HepG2 (cell line): ENCODE results near the gene TRAIP. TPM values are rescaled to one million over a fixed set of nuclear protein-coding genes. Genes with fewer than 3 reads are reported as not detected.
"Not testable (repeated sequence)": the region's sequence is repeated elsewhere in the genome, so short reads cannot be mapped to it uniquely, and the experiment has no call there.

Source experiments
- ATAC-seq: fragments of 200-7000 bp; cut with Tn5 transposase; 3 replicates; pipeline ENCODE4 v1.9.1; 2020; ENCODE audit warnings: mild to moderate bottlenecking, moderate library complexity
- BruUV-seq: library from RNA; stranded (reverse); fragments of 400-500 nt; replicated peaks from 2 replicates; lab custom pipeline; 2021; lab: Mats Ljungman, UMichigan
- CTCF ChIA-PET: fragments of 300-600 bp; formaldehyde crosslinking; extraction: SDS; loops from one replicate; lab custom pipeline; 2021; ENCODE audit warnings: low total read pairs, inconsistent platforms, low intra/inter-chr PET ratio; lab: Yijun Ruan, JAX
- POLR2A ChIA-PET: fragments of 350-600 bp; sonication (Branson Sonifier 250); formaldehyde crosslinking; loops from one replicate; lab custom pipeline; 2020; ENCODE audit warnings: antibody characterized with exemption, inconsistent platforms; lab: Yijun Ruan, JAX
- DNase-seq: peaks from one replicate; pipeline ENCODE4 v3.0.0-alpha.2; 2015; ENCODE audit warnings: low spot score
- FAIRE-seq: peaks from 3 replicates; lab custom pipeline; 2011; peaks lifted over from hg19 to GRCh38; lab: Jason Lieb, UNC
- H2AFZ ChIP-seq: one replicate; pipeline ENCODE4 v1.6.1; 2011; ENCODE audit warnings: low read length, inconsistent platforms
- H3K27ac ChIP-seq: fragments of 300-600 bp; 3 replicates; pipeline ENCODE4 v1.8.0; 2011; ENCODE audit warnings: mixed run types, mild to moderate bottlenecking, mixed read lengths, low read length, inconsistent platforms; ENCODE audit not compliant: insufficient read depth; ENCODE audit errors: extremely low read length
- H3K27me3 ChIP-seq, 2 experiments: fragments of 200-600 bp in 1 of 2; 2 replicates in 1 of 2; 3 replicates in 1 of 2; pipeline versions ENCODE4 v1.6.0 to v1.8.0; 2011; ENCODE audit warnings: low read length in 2 of 2, mild to moderate bottlenecking in 2 of 2, moderate library complexity in 2 of 2, inconsistent platforms in 1 of 2; ENCODE audit not compliant: insufficient read depth in 2 of 2, control insufficient read depth in 1 of 2
- H3K36me3 ChIP-seq, 2 experiments: fragments of 200-600 bp in 1 of 2; replicated peaks in 1 of 2; 2 replicates in 1 of 2; 3 replicates in 1 of 2; pipeline versions ENCODE4 v1.5.1 to v1.8.0; 2011; ENCODE audit warnings: low read length in 2 of 2, inconsistent platforms in 1 of 2; ENCODE audit not compliant: insufficient read depth in 2 of 2, control insufficient read depth in 1 of 2
- H3K4me1 ChIP-seq: 2 replicates; pipeline ENCODE4 v1.5.1; 2012; ENCODE audit warnings: low read length, inconsistent platforms; ENCODE audit not compliant: insufficient read depth
- H3K4me2 ChIP-seq: 2 replicates; pipeline ENCODE4 v1.6.0; 2011; ENCODE audit warnings: low read depth, low read length, inconsistent platforms
- H3K4me3 ChIP-seq, 3 experiments: fragments of 200-600 bp in 1 of 3; sonication (generic), shearing (Covaris generic) in 1 of 3; replicated peaks in 1 of 3; 2 replicates each; pipeline ENCODE4 v1.5.1; 2011 to 2016; ENCODE audit warnings: low read length in 3 of 3, inconsistent platforms in 2 of 3, low read depth in 2 of 3, mild to moderate bottlenecking in 2 of 3, control low read depth in 1 of 3, mixed read lengths in 1 of 3; ENCODE audit not compliant: insufficient read depth in 1 of 3
- H3K79me2 ChIP-seq: one replicate; pipeline ENCODE4 v1.6.1; 2011; ENCODE audit warnings: low read length, inconsistent platforms; ENCODE audit not compliant: insufficient read depth
- H3K9ac ChIP-seq: 2 replicates; pipeline ENCODE4 v1.6.0; 2011; ENCODE audit warnings: mild to moderate bottlenecking, low read depth, low read length, inconsistent platforms; ENCODE audit not compliant: insufficient read depth
- H3K9me3 ChIP-seq: 2 replicates; pipeline ENCODE4 v1.5.1; 2012; ENCODE audit warnings: mild to moderate bottlenecking, low read length
- H4K20me1 ChIP-seq: 2 replicates; pipeline ENCODE4 v1.6.0; 2011; ENCODE audit warnings: inconsistent platforms, mild to moderate bottlenecking, low read length, moderate library complexity; ENCODE audit not compliant: insufficient read depth
- CEBPB ChIP-seq: IDR thresholded peaks from 2 replicates; pipeline ENCODE4 v1.6.1; 2011; ENCODE audit warnings: low read depth, low read length, improper control_type of control experiment, borderline replicate concordance
- CEBPG ChIP-seq: IDR thresholded peaks from 2 replicates; pipeline ENCODE4 v1.6.1; 2016
- RBFOX2 ChIP-seq: fragments of 200-400 bp; formaldehyde crosslinking; IDR thresholded peaks from 2 replicates; pipeline ENCODE4 v1.6.1; 2017; ENCODE audit warnings: low read depth, mild to moderate bottlenecking, low read length
- ZNF12 ChIP-seq: sonication (generic); formaldehyde crosslinking; IDR thresholded peaks from 2 replicates; pipeline ENCODE4 v1.5.0; 2020; ENCODE audit warnings: missing genetic modification reagents
- ZNF589 ChIP-seq: sonication (generic); formaldehyde crosslinking; conservative IDR thresholded peaks from 2 replicates; pipeline ENCODE4 v1.8.0; 2022; ENCODE audit warnings: mild to moderate bottlenecking, moderate library complexity, missing genetic modification reagents
- WGBS: methylation state at CpG from one replicate; pipeline ENCODE4 v1.1.6; 2017; ENCODE audit warnings: low lambda C conversion rate; 5-methylcytosine and 5-hydroxymethylcytosine counted together
- in situ Hi-C: cut with HindIII; loops from 2 replicates; pipeline ENCODE4 v1.10.0; 2017; ENCODE audit warnings: low pct_unique_long_range_greater_than_20kb; ENCODE audit not compliant: extremely low pct_ligation_motif_present
- intact Hi-C: fragments of 100-400 bp; cut with micrococcal nuclease; formaldehyde crosslinking; loops from one replicate; pipeline ENCODE4 v1.10.0; 2022; ENCODE audit not compliant: unreplicated experiment
- polyA plus RNA-seq, 8 experiments: library from polyadenylated mRNA; depleted of rRNA in 3 of 8; stranded (reverse) in 7 of 8; unstranded in 1 of 8; fragments of >200 nt; fragmentation: Illumina TruSeq in 4 of 8; extraction: Trizol in 4 of 8; gene quantifications; 2 replicates each; pipeline versions ENCODE4 v1.2.1 to v1.2.3, GENCODE V29; 2011 to 2016; ENCODE audit warnings: low read depth in 4 of 8, missing spikeins in 1 of 8, mixed read lengths in 1 of 8; ENCODE audit not compliant: insufficient read depth in 1 of 8
- total RNA-seq, 5 experiments: library from RNA; depleted of rRNA; stranded (reverse); fragments of >200 nt; fragmentation: Illumina TruSeq; extraction: Trizol; gene quantifications; 2 replicates each; pipeline ENCODE4 v1.2.3, GENCODE V29; 2016; ENCODE audit warnings: low read depth in 1 of 5

The TRAIP gene
- total and polyA plus RNA-seq, 2 of the 13 experiments (the other 11 are each of a cell fraction or from before 2014, with no cell fraction given) = 13.9 to 23.9 TPM

GRCh38 chr3:49780975-49781365 lies 75.4 kb downstream of the TRAIP start:
- H3K27me3 ChIP-seq, H2AFZ ChIP-seq, in situ Hi-C loops, H4K20me1 ChIP-seq, H3K4me3 ChIP-seq, H3K9me3 ChIP-seq, H3K9ac ChIP-seq, CTCF ChIA-PET, DNase-seq, POLR2A ChIA-PET, BruUV-seq, intact Hi-C loops, FAIRE-seq: not testable (repeated sequence)
- ATAC-seq = 0 out of 3 replicates have a peak, but pooled peaks have one; percentile 12
- Histone ChIP-seq H3K79me2 (peaks cover 73% of the 10 kb centered on the region), H3K4me2 (peak overlapping the region; percentile 25), H3K4me1 (peaks cover 51% of the 10 kb centered on the region), H3K36me3 (peaks cover 3 to 19% of the 10 kb centered on the region in 2 experiments; a peak in 3 of 5 replicates), H3K27ac (peak overlapping the region; percentile 60)
- TF ChIP-seq CEBPG (peak; percentile 25; the same call in 1 of the 2 replicates), CEBPB (0 out of 2 replicates have a peak, but pooled peaks have one; percentile 1)
- 91% methylated on average over 9 of the region's 9 CpGs for WGBS

DNA sequence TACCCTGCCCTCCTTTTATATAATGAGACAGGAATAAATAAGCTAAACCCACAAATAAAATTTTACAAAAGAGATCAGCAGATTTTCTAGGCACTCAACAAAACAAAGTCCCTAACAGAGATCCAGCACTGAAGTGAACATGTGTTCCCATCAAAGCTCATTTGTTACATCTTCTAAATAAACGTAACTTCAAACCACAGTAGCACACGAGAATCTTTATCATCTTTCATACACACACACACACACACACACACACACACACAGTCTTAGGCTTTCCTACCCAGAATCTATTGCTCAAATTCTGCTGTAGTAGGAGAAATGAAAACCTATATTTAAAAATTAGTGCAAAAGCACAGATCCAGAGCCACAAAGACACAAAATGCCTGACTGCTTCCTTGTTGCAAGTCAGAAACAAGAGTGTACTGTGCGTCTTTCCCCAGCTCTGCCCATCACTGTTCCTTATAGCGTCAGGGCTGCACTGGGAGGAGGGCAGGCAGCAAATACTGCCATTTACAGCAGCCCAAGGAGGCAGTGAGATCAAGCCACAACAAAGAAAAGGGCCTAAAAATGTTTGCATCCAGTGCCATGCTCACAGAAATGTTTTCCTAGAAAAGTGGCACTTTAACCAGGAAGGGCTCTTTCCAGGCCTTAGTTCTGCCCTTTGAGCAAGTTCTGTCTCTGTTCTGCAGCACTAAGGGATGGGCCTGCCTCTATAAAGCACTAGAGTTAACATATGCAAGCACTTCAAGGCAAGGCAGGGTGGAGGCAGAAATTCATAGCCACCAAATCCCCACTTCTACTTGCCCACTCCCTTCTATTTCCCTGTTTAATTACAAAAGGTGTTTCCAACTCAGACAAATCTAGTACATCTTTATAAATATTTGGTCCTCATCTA lies 76.0 kb downstream of the TRAIP start:
- no peaks in the 10 kb centered on the region for H3K9me3 ChIP-seq
- in situ Hi-C loops (no loop called here), intact Hi-C loops (no loop called here)
- ChIA-PET CTCF (no interaction called here), POLR2A (no interaction called here)
- peaks cover 47% of the 10 kb centered on the region for H3K4me1 ChIP-seq
- 81% methylated on average over 4 of the region's 4 CpGs for WGBS
- DNase-seq (no peak), FAIRE-seq (no peak), ATAC-seq (peak; percentile 30; the same call in 1 of the 3 replicates)
- H3K4me3 ChIP-seq = no peak overlapping the region
- peaks cover 73% of the 10 kb centered on the region for H3K79me2 ChIP-seq
- no TSS peak for BruUV-seq
- peaks cover 3 to 24% of the 10 kb centered on the region in 2 experiments for H3K36me3 ChIP-seq
- peak; percentile 49; the same call in 1 of the 2 replicates for TF ChIP-seq ZNF12 (CRISPR knock-in tag)
- peak; percentile 33; the same call in 1 of the 2 replicates for TF ChIP-seq RBFOX2
- TF ChIP-seq ZNF589 (CRISPR knock-in tag) = no peak
- H3K27ac ChIP-seq = peak overlapping the region; percentile 60
- peak overlapping the region; percentile 25 for H3K4me2 ChIP-seq
- peaks cover 9% of the 10 kb centered on the region; the same call in 1 of the 2 replicates for H4K20me1 ChIP-seq
- H2AFZ ChIP-seq = no peak overlapping the region
- H3K9ac ChIP-seq = no peak overlapping the region
- H3K27me3 ChIP-seq = no peaks in the 10 kb centered on the region
